Osteoblast (primary cell): ENCODE data around the gene YBX3. TPM values are rescaled to one million over a fixed set of nuclear protein-coding genes. Genes with fewer than 3 reads are reported as not detected.

ENCODE experiments used
- DNase-seq: peaks from one replicate; pipeline ENCODE4 v3.0.0; 2011; ENCODE audit warnings: low spot score, mixed read lengths; ENCODE audit not compliant: insufficient read length; ENCODE audit errors: missing footprints
- H2AFZ ChIP-seq: 2 replicates; pipeline ENCODE4 v1.6.0; 2011; ENCODE audit warnings: mild to moderate bottlenecking, low read length
- H3K27ac ChIP-seq: 2 replicates; pipeline ENCODE4 v1.5.1; 2011; ENCODE audit warnings: mild to moderate bottlenecking, low read depth, low read length, moderate library complexity
- H3K27me3 ChIP-seq: 2 replicates; pipeline ENCODE4 v1.6.0; 2012; ENCODE audit warnings: mild to moderate bottlenecking, control low read depth, inconsistent platforms, low read length, moderate library complexity; ENCODE audit not compliant: insufficient read depth
- H3K36me3 ChIP-seq: 2 replicates; pipeline ENCODE4 v1.5.1; 2011; ENCODE audit warnings: mild to moderate bottlenecking, low read length, control low read depth, moderate library complexity; ENCODE audit not compliant: insufficient read depth
- H3K4me1 ChIP-seq: 2 replicates; pipeline ENCODE4 v1.5.1; 2011; ENCODE audit warnings: mild to moderate bottlenecking, low read length, control low read depth, moderate library complexity; ENCODE audit not compliant: insufficient read depth
- H3K4me2 ChIP-seq: 2 replicates; pipeline ENCODE4 v1.6.0; 2011; ENCODE audit warnings: mild to moderate bottlenecking, low read length; ENCODE audit not compliant: insufficient read depth
- H3K4me3 ChIP-seq: fragments of 200-600 bp; sonication (generic); 3 replicates; pipeline ENCODE4 v1.5.1; 2012; ENCODE audit warnings: mild to moderate bottlenecking, low read length, inconsistent platforms; ENCODE audit not compliant: insufficient read depth
- H3K79me2 ChIP-seq: 2 replicates; pipeline ENCODE4 v1.6.0; 2012; ENCODE audit warnings: mild to moderate bottlenecking, low read length, control low read depth, inconsistent platforms; ENCODE audit not compliant: insufficient read depth
- H3K9me3 ChIP-seq: 2 replicates; pipeline ENCODE4 v1.5.1; 2011; ENCODE audit warnings: low read depth, low read length, control low read depth
- H4K20me1 ChIP-seq: 2 replicates; pipeline ENCODE4 v1.6.0; 2012; ENCODE audit warnings: mild to moderate bottlenecking, low read length, control low read depth; ENCODE audit not compliant: insufficient read depth
- CTCF ChIP-seq: IDR thresholded peaks from 2 replicates; pipeline ENCODE4 v1.5.1; 2011; ENCODE audit warnings: mild to moderate bottlenecking, low read depth, low read length, moderate library complexity; ENCODE audit errors: extremely low read depth
- total RNA-seq: library from RNA; depleted of rRNA; stranded (reverse); fragments of >200 nt; gene quantifications from 2 replicates; pipeline ENCODE4 v1.2.3, GENCODE V29; 2012

The YBX3 gene
- total RNA-seq, 1 donor: 147 TPM

- no peaks in the 10 kb centered on the region for H3K27me3 ChIP-seq
- no peak for TF ChIP-seq CTCF
- no peak for DNase-seq
- no peaks in the 10 kb centered on the region for H3K79me2 ChIP-seq
- no peaks in the 10 kb centered on the region for H4K20me1 ChIP-seq
- no peak overlapping the region for H2AFZ ChIP-seq
- no peak overlapping the region for H3K27ac ChIP-seq
- no peak overlapping the region for H3K4me3 ChIP-seq
- H3K9me3 ChIP-seq: no peaks in the 10 kb centered on the region
- no peak overlapping the region for H3K4me2 ChIP-seq
- H3K36me3 ChIP-seq: peaks cover 45% of the 10 kb centered on the region
- no peaks in the 10 kb centered on the region for H3K4me1 ChIP-seq
Observed at GRCh38 chr12:10697156-10697555, 26.0 kb downstream of the YBX3 start.

GRCh38 chr12:10690906-10691305, 32.2 kb downstream of the YBX3 start:
- DNase-seq: no peak
- Histone ChIP-seq H3K79me2 (no peaks in the 10 kb centered on the region), H3K4me2 (no peak overlapping the region), H2AFZ (no peak overlapping the region), H3K36me3 (no peaks in the 10 kb centered on the region), H3K4me3 (no peak overlapping the region), H3K9me3 (no peaks in the 10 kb centered on the region), H3K27ac (no peak overlapping the region), H3K27me3 (no peaks in the 10 kb centered on the region), H3K4me1 (no peaks in the 10 kb centered on the region), H4K20me1 (no peaks in the 10 kb centered on the region)
- TF ChIP-seq CTCF: no peak

- no peak for TF ChIP-seq CTCF
- Histone ChIP-seq H3K27ac (no peak overlapping the region), H3K4me1 (no peaks in the 10 kb centered on the region), H3K36me3 (no peaks in the 10 kb centered on the region), H3K27me3 (no peaks in the 10 kb centered on the region), H4K20me1 (no peaks in the 10 kb centered on the region), H2AFZ (no peak overlapping the region), H3K4me3 (no peak overlapping the region), H3K4me2 (no peak overlapping the region), H3K9me3 (no peaks in the 10 kb centered on the region), H3K79me2 (no peaks in the 10 kb centered on the region)
- DNase-seq: no peak
Observed at GRCh38 chr12:10689146-10689545, 34.0 kb downstream of the YBX3 start.

GRCh38 chr12:10688042-10688441, 35.1 kb downstream of the YBX3 start:
- H3K79me2 ChIP-seq: no peaks in the 10 kb centered on the region
- no peak overlapping the region for H3K4me3 ChIP-seq
- H4K20me1 ChIP-seq: no peaks in the 10 kb centered on the region
- no peak overlapping the region for H3K27ac ChIP-seq
- no peaks in the 10 kb centered on the region for H3K4me1 ChIP-seq
- no peak overlapping the region for H3K4me2 ChIP-seq
- no peak for TF ChIP-seq CTCF
- no peaks in the 10 kb centered on the region for H3K27me3 ChIP-seq
- H3K36me3 ChIP-seq: no peaks in the 10 kb centered on the region
- no peak overlapping the region for H2AFZ ChIP-seq
- no peaks in the 10 kb centered on the region for H3K9me3 ChIP-seq
- no peak for DNase-seq
